Fibroblast of skin of right quadriceps (primary cell): ENCODE results near the gene TMCC3.
A peak's percentile ranks its signal among the peaks of the same experiment; 100 is the strongest.
"Not testable (repeated sequence)": the region's sequence is repeated elsewhere in the genome, so short reads cannot be mapped to it uniquely, and the experiment has no call there.

ENCODE experiments used
- DNase-seq: peaks from one replicate; pipeline ENCODE4 v3.0.0-alpha.2; 2013

TMCC3 gene

DNA sequence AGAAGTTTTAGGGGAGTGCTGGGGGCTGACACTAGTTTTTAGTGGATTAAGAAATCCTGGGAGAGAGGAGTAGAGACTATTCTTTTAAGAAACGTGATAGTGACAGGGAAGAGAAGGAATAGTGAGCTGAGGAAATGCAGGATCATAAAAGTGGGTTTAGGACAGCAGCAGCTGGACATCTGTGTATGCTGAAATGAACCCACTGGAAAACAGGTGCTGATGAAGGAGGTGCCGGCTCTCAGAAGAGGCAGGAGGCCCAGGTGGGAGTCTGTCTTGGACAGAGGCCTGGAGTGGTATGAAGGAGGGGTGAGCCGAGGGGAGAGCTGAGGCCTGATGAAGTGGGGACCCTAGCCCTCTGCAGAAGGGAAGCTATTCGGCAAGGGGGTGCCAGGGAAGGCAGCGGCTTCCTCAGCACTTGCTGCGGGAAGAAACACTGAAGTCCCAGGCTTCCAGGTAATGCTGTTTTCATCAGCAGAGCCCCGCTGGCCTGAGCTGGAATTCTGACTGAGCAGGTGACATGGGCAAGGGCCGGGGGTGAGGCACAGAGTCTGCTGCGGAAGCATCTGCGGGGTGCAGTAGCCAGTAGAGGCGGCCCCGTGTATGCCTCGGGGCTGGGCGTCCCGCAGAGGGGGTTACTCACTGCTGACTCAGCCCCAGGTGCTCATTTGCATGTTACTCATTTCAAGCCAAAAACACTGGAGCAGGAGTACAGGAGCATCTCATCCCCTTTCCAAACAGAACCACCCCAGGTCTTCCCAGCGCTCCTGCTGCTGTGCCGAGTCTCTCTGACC, 89.7 kb downstream of the TMCC3 start:
- peak; percentile 16 for DNase-seq

GRCh38 chr12:94558612-94559011, 91.7 kb downstream of the TMCC3 start:
- no peak for DNase-seq

DNA sequence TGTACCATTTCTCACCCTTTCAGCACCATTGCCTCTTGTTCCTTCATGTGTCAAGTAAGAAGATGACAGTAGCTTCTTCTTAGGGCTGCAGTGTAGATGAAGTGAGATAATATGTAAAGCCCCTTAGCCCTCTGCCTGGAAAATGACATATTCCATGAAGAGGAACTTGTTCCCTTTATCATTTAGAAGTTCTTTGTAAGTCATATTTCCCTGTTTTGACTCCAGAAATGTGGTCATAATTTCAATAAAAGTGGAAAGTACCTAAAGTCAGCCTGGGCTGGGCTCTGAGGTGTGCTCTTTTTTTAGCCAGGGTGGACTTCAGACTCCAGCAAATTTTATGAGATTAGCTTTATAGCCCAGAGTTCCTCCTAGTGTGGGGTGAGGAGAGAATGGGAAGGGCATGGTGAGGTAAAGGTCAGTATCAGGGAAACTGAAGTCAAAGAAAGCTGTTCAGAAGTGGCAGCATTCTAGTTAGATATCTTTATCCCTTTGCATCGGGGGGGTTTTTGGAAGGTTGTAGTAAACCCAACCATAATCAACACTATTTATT, 92.5 kb downstream of the TMCC3 start:
- no peak for DNase-seq

DNA sequence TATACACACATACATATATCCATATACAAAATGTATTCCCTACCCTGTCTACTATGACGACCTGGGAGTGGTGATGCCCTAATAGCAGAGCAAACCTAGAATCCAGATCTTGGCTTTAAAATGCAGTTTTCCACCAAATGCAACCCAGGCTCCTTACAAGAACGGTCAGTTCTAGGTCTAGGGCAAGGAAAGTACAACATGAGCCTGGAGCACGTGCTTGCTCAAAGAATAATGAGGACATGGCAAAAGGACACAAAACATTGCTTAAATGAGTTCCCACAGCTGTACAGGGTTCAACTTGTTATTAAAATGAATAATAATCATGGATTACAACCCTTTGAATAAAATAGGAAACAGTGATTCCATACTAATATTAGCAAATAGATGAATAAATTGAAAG, 94.7 kb downstream of the TMCC3 start:
- no peak for DNase-seq

DNA sequence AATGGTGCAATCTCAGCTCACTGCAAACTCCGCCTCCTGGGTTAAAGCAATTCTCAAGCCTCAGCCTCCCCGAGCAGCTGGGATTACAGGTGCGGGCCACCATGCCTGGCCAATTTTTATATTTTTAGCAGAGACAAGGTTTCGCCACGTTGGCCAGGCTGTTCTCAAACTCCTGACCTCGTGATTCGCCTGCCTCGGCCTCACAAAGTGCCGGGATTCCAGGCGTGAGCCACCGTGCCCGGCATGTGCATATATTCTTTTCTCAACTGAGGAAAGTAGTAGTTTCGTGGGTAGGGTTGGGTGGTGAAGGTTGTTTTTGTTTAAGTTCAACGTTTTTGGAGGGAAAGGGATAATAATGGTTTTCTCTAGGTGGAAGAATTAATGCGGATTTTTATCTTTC, 96.5 kb downstream of the TMCC3 start:
- no peak for DNase-seq

- peak; percentile 42 for DNase-seq
Observed at GRCh38 chr12:94553130-94553519, 97.2 kb downstream of the TMCC3 start.

DNA sequence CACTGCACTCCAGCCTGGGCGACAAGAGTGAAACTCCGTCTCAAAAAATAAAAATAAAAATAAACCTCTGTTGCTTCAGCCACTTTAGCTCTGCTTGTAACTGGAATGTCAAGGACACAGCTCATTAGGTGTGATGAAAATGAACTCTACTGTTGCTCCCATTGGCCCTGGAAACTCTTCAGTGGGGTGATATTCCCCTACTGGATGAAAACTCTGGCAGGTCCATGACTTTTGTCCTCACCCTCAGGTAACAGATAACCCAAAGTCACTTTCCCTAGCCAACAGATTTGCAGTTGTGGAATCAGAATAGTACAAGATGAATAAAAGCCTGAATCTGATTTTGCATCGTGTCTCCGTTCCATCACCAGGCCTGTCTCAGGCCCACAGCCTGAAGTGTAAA, 98.5 kb downstream of the TMCC3 start:
- DNase-seq, result no peak

GRCh38 chr12:94550964-94551363, 99.4 kb downstream of the TMCC3 start:
- DNase-seq, result no peak

- DNase-seq, result not testable (repeated sequence)
Observed at GRCh38 chr12:94548833-94549232, 101.5 kb downstream of the TMCC3 start.

DNA sequence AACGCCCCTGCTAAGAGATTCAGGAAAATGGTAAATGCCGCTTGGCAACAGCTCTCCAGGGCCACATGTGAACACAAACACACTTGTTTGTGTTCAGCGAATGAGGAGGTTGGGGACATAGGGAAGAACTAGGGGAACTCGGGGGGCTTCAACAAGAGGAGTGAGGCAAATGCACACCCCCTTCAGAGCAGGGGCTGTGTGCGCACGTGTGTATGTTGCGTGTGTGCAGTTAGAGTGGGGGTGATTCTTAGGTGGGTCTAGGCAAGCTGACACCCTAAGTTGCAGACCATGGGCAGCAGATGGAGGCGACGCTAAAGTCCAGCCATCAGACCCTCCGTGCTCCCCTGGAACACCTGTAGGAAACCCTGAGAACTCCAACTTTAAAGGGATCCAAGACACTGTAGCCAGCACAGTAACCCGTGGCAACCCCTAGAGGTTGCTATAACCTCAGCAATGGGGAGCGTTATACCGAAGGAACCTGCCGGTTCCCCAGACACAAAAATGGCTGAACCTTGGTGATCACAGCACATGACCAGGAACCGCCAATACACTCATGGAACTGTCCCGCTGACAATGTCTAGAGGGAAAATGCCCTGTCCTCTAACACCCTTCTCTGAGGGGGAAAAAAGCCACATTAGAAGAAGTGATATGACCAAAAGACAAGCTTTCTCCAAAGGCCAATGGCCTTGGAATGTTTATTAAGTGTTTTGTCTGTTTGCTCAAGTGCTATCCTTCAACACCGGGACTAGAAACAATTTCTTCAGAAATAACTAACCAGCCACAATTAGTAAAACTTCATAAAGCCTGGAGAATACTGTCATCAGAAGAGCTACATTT, 104.2 kb downstream of the TMCC3 start:
- DNase-seq, result peak; percentile 52

DNA sequence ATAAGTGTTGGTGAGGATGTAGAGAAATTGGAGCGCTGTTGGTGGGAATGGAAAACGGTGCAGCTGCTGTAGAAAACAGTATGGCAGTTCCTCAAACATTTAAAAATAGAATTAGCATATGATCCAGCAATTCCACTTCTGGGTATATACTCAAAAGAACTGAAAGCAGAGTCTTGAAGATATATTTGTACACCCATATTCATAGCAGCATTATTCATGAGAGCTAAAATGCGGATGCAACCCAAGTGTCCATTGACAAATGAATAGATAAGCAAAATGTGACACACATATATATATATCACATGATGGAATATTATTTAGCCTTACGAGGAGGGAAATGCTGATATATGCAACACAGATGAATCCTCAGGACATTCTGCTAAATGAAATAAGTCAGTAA, 106.0 kb downstream of the TMCC3 start:
- DNase-seq, result no peak

DNA sequence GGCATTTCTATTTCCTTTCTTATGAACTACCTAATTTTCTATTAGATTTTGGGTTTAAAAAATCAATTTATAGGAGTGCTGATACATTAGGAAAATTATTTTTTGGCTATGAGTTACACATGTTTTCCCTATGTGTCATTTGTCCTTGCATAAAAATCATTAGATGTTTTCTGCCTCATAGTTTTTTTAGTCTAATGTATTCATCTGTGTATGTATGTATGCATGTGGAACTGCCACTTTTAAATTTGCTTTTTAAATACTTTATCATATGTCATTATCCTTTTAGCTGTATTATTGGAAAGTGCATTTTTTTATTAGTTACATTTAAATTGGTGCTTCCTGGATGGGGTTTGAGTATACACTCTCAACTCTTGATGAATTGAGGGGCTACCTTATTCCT, 112.0 kb downstream of the TMCC3 start:
- DNase-seq, result no peak

DNA sequence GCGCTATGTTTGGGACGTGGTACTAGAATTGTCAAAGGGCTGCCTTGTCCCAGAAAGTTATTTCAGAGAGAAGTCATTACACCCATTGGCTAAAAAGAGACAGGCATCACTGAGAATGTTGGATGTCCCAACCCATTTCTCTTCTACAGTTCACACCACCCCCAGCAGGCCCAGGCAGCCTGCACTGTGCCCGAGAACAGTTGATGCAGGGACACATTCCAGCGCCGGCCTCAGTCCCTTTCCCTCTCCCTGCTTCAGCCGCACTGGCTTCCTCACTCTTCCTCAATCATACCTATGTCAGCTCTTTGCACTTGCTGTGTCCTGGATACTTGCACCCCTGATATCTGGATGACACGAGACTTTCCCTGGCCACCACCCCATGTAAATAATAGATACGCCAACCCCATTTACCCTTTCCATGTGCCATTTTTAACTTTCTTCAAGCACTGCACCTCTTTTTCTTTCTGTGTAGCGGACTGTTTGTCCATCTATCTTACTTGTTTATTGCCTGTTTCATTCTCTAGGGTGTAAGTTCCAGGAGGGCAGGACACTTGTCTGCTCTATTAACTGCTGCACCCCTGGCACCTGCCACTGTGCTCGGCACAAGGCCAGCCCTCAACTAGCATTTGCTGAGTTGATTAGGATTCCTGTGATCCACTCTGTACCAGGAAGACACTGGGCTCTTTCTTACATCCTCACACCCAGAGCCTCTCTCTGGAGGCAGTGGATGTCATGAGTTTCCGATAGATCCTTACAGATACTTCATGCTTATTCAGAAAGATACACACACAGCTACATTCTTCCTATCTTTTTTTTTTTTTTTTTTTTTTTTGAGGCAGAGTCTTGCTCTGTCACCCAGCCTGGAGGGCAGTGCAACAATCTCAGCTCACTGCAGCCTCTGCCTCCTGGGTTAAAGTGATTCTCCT, 114.1 kb downstream of the TMCC3 start:
- DNase-seq, result no peak

DNA sequence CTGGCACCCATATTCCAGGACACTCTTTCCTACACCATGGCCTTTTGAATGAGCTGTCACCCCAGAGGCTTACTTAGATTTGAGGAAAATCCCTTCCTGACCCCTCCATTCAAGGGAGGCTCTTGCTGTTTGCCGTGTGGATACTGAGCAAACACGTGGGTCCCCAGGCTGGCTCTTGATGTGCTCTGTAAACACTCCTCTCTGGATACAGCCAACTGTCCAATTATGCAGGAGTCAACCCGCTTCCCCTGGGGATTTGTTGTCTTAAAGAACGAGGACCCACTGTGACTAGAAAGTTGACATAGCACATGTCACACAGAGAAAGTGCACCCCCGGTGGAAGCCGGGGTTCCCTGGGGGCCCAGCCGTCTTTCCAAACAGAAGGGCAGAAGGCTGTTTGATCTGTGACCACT, 114.8 kb downstream of the TMCC3 start:
- no peak for DNase-seq

- DNase-seq, result no peak
Observed at GRCh38 chr12:94534774-94535509, 115.4 kb downstream of the TMCC3 start.

DNA sequence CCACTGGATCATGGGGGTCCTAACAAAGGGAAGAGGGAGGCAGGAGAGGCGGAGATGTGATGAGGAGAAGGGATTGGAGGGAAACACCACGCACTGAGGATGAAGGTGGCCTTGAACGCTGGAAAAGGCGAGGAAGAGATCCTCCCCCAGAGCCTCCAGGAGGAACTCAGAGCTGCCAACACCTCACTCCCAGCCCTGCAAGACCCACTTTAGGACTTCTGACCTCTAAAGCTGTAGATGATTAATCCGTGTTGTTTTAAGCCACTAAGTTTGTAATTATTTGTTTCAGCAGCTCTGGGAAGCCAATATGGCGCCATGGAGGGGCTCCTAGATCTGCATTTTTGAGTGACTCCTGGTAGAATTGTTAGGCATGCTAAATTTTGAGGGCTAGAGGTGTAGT, 116.1 kb downstream of the TMCC3 start:
- DNase-seq, result no peak

DNA sequence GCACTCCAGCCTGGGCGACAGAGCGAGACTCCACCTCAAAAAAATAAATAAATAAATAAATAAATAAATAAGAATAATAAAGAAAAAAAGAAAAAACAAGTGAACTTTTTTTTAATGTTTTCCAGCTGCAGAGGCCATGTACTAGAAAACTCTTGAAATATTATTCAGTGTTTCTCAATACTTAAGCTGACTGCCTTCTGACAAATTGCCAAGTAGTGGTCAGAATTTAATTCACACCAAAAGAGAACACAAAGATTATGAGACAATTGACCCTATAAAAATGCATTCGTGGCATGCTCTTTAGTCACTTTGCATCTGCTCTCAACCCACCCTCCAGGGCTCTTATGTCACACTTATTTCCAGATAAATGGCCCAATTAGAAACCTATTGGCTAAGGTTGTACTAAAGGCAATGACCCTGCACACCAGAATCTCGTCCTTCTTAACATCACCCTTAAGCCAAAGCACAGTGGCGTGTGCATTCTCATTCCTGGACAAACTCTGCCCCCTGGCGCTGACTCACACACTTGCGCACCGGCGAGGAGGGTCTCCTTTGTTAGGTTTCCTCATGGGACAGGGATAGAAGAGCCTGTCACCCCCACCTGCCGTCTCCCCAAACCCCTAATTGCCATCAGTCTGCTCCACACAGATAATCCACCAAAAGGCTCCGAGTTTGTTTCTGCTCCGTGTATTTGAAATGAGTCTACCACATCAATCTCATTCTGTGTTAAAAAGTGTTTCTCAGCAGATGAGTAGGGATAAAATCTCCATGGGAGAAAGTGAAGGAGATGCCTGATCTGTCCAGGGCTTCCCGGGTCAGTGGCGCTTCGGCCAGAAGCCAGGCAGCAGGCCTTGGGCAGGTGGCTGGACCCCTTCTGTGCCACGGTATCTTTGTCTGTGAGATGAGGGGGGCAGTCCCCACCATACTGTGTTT, 117.6 kb downstream of the TMCC3 start:
- DNase-seq, result peak; percentile 54

DNA sequence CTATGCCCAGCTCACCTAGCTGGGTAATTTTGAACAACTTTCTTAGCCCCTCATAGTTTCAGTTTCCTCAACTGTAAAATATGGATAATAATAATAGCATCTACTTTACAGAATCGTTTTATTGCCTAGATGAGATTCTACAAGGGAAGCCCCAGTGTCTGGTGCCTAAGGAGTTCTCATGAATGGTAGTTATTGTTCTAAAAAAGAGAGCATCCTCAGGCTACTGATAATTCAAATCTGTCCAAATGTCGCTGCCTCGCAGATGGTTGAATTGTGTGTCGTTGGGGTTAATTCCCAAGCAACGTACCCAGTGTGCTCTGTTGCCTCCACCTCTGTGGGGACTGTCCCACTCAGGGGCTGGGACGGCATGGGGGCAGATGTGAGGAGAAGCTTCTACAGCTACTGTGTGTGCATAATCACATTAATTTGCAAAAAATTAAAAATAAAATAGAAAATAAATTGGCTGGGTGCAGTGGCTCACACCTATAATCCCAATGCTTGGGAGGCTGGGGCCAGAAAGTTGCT, 119.1 kb downstream of the TMCC3 start:
- no peak for DNase-seq

DNA sequence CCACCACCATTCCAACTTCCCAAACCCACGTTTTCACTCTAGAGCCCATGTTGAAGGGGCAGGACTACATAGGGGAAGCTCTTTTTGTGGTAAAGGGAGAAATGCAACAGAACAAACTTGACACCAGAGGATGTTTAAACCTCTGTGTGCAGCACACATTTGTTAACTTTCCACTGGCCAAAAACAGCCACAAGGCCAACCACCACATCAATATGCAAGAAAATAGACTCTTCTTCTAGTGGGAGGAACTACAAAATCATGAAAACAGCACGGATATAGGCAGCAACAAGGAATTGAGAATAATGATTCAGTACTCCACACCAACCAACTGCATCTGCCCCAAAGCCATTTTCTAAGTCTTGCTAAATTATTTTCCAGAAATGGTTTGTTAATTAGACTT, 124.4 kb downstream of the TMCC3 start:
- DNase-seq, result no peak
